ENCODE data around the gene BBLN.

The BBLN gene

GRCh38 chr9:128160603-128160987 lies 530 bp downstream of the BBLN start:
- TF ChIP-seq CTCF (IDR thresholded peaks at IDR 0.05; ENCODE audit: insufficient read depth, low read length, poor library complexity, severe bottlenecking), result no peak
- Histone ChIP-seq H3K4me3 (replicated peaks; ENCODE audit: low read depth, low read length) (peak overlapping the region; percentile 80), H3K27me3 (replicated peaks; ENCODE audit: control insufficient read depth, insufficient read depth, low read length) (no peaks in the 10 kb centered on the region), H3K36me3 (ENCODE audit: control insufficient read depth, insufficient read depth, low read length) (peaks cover 6% of the 10 kb centered on the region)
- no peak for DNase-seq (ENCODE audit: extremely low read depth, insufficient read length)

- no peak for TF ChIP-seq CTCF (IDR thresholded peaks at IDR 0.05; ENCODE audit: insufficient read depth, low read length, poor library complexity, severe bottlenecking)
- Histone ChIP-seq H3K36me3 (ENCODE audit: control insufficient read depth, insufficient read depth, low read length) (peaks cover 10% of the 10 kb centered on the region), H3K4me3 (replicated peaks; ENCODE audit: low read depth, low read length) (peak overlapping the region; percentile 80), H3K27me3 (replicated peaks; ENCODE audit: control insufficient read depth, insufficient read depth, low read length) (no peaks in the 10 kb centered on the region)
- no peak for DNase-seq (ENCODE audit: extremely low read depth, insufficient read length)
Observed at GRCh38 chr9:128161215-128161902, 1.3 kb downstream of the BBLN start.

GRCh38 chr9:128162215-128163026 lies 2.4 kb downstream of the BBLN start:
- TF ChIP-seq CTCF (IDR thresholded peaks at IDR 0.05; ENCODE audit: insufficient read depth, low read length, poor library complexity, severe bottlenecking), result no peak
- H3K36me3 ChIP-seq (ENCODE audit: control insufficient read depth, insufficient read depth, low read length), result peaks cover 17% of the 10 kb centered on the region
- H3K27me3 ChIP-seq (replicated peaks; ENCODE audit: control insufficient read depth, insufficient read depth, low read length), result no peaks in the 10 kb centered on the region
- DNase-seq (ENCODE audit: extremely low read depth, insufficient read length), result no peak
- H3K4me3 ChIP-seq (replicated peaks; ENCODE audit: low read depth, low read length), result no peak overlapping the region

- TF ChIP-seq CTCF (IDR thresholded peaks at IDR 0.05; ENCODE audit: insufficient read depth, low read length, poor library complexity, severe bottlenecking), result no peak
- Histone ChIP-seq H3K4me3 (replicated peaks; ENCODE audit: low read depth, low read length) (no peak overlapping the region), H3K27me3 (replicated peaks; ENCODE audit: control insufficient read depth, insufficient read depth, low read length) (no peaks in the 10 kb centered on the region), H3K36me3 (ENCODE audit: control insufficient read depth, insufficient read depth, low read length) (peaks cover 21% of the 10 kb centered on the region)
- no peak for DNase-seq (ENCODE audit: extremely low read depth, insufficient read length)
Observed at GRCh38 chr9:128163027-128163515, 3.0 kb downstream of the BBLN start.

GRCh38 chr9:128163523-128164306 lies 3.6 kb downstream of the BBLN start:
- peaks cover 23% of the 10 kb centered on the region for H3K36me3 ChIP-seq (ENCODE audit: control insufficient read depth, insufficient read depth, low read length)
- H3K27me3 ChIP-seq (replicated peaks; ENCODE audit: control insufficient read depth, insufficient read depth, low read length), result no peaks in the 10 kb centered on the region
- no peak overlapping the region for H3K4me3 ChIP-seq (replicated peaks; ENCODE audit: low read depth, low read length)
- no peak for TF ChIP-seq CTCF (IDR thresholded peaks at IDR 0.05; ENCODE audit: insufficient read depth, low read length, poor library complexity, severe bottlenecking)
- no peak for DNase-seq (ENCODE audit: extremely low read depth, insufficient read length)

All from GM06990 (cell line).